Smooth muscle cell (in vitro differentiated cells): Measurements from ENCODE around the gene GARNL3. TPM values are rescaled to one million over a fixed set of nuclear protein-coding genes. Genes with fewer than 3 reads are reported as not detected.

Experiments used
- DNase-seq: peaks from one replicate; lab custom pipeline; 2025; ENCODE audit not compliant: unreplicated experiment; lab: John Stamatoyannopoulos, UW
- H2AFZ ChIP-seq: fragments of 200-600 bp; sonication (generic); 2 replicates; pipeline ENCODE4 v1.6.0; 2016; ENCODE audit warnings: antibody characterized with exemption, low read depth, mild to moderate bottlenecking
- H3F3A ChIP-seq: fragments of 200-600 bp; sonication (generic); 2 replicates; pipeline ENCODE4 v1.6.0; 2017; ENCODE audit warnings: antibody characterized with exemption, low read depth
- H3K27ac ChIP-seq: fragments of 200-600 bp; sonication (generic); 2 replicates; pipeline ENCODE4 v1.5.1; 2016; ENCODE audit warnings: low read depth, mild to moderate bottlenecking
- H3K27me3 ChIP-seq: fragments of 200-600 bp; sonication (generic); 2 replicates; pipeline ENCODE4 v1.6.1; 2016; ENCODE audit warnings: low read depth, mild to moderate bottlenecking
- H3K36me3 ChIP-seq: fragments of 200-600 bp; sonication (generic); 2 replicates; pipeline ENCODE4 v1.5.1; 2016; ENCODE audit warnings: low read depth
- H3K4me1 ChIP-seq: fragments of 200-600 bp; sonication (generic); 2 replicates; pipeline ENCODE4 v1.5.1; 2016; ENCODE audit warnings: low read depth
- H3K4me2 ChIP-seq: fragments of 200-600 bp; sonication (generic); 2 replicates; pipeline ENCODE4 v1.6.0; 2016; ENCODE audit warnings: mild to moderate bottlenecking
- H3K4me3 ChIP-seq: fragments of 200-600 bp; sonication (generic); 2 replicates; pipeline ENCODE4 v1.5.1; 2016; ENCODE audit warnings: mild to moderate bottlenecking
- H3K79me2 ChIP-seq: fragments of 200-600 bp; sonication (generic); 2 replicates; pipeline ENCODE4 v1.6.0; 2016; ENCODE audit warnings: low read depth, mild to moderate bottlenecking
- H3K9ac ChIP-seq: fragments of 200-600 bp; sonication (generic); 2 replicates; pipeline ENCODE4 v1.6.0; 2016; ENCODE audit warnings: low read depth
- H3K9me3 ChIP-seq: fragments of 200-600 bp; sonication (generic); replicated peaks from 2 replicates; pipeline ENCODE4 v1.5.1; 2016; ENCODE audit warnings: low read depth
- H4K20me1 ChIP-seq: fragments of 200-600 bp; sonication (generic); 2 replicates; pipeline ENCODE4 v1.6.0; 2016; ENCODE audit warnings: low read depth
- CTCF ChIP-seq: fragments of 200-600 bp; sonication (generic); IDR thresholded peaks from 2 replicates; pipeline ENCODE4 v1.5.1; 2017; ENCODE audit warnings: borderline replicate concordance, mild to moderate bottlenecking, antibody characterized with exemption; ENCODE audit not compliant: insufficient read depth, poor library complexity, severe bottlenecking
- WGBS: methylation state at CpG from one replicate; pipeline ENCODE4 v1.1.7; 2016; ENCODE audit warnings: low lambda C conversion rate; 5-methylcytosine and 5-hydroxymethylcytosine counted together
- polyA plus RNA-seq: library from polyadenylated mRNA; unstranded; fragments of >200 nt; fragmentation: Nextera tagmentation; extraction: Ambion mirVana; gene quantifications from 2 replicates; pipeline ENCODE4 v1.2.1, GENCODE V29; 2016
- total RNA-seq: library from RNA; depleted of rRNA; stranded (reverse); fragments of >200 nt; gene quantifications from 2 replicates; pipeline ENCODE4 v1.2.3, GENCODE V29; 2014

The GARNL3 gene
- total and polyA plus RNA-seq, 2 experiments from 2014 or later = 4.7 to 18.5 TPM

GRCh38 chr9:127347831-127348776 is 83.5 kb downstream of the GARNL3 start:
- no peaks in the 10 kb centered on the region for H3K79me2 ChIP-seq
- H3K4me2 ChIP-seq = no peak overlapping the region
- H3K27ac ChIP-seq = no peak overlapping the region
- H4K20me1 ChIP-seq = no peaks in the 10 kb centered on the region
- no peak overlapping the region for H3K9ac ChIP-seq
- H3K36me3 ChIP-seq = no peaks in the 10 kb centered on the region
- no peaks in the 10 kb centered on the region for H3K4me1 ChIP-seq
- WGBS = 84% methylated on average over 8 of the region's 8 CpGs
- H3K27me3 ChIP-seq = no peaks in the 10 kb centered on the region
- no peak overlapping the region for H3K4me3 ChIP-seq
- H2AFZ ChIP-seq = no peak overlapping the region
- H3F3A ChIP-seq = no peaks in the 10 kb centered on the region
- DNase-seq = no peak
- TF ChIP-seq CTCF = peak; percentile 34
- H3K9me3 ChIP-seq = no peaks in the 10 kb centered on the region

DNA sequence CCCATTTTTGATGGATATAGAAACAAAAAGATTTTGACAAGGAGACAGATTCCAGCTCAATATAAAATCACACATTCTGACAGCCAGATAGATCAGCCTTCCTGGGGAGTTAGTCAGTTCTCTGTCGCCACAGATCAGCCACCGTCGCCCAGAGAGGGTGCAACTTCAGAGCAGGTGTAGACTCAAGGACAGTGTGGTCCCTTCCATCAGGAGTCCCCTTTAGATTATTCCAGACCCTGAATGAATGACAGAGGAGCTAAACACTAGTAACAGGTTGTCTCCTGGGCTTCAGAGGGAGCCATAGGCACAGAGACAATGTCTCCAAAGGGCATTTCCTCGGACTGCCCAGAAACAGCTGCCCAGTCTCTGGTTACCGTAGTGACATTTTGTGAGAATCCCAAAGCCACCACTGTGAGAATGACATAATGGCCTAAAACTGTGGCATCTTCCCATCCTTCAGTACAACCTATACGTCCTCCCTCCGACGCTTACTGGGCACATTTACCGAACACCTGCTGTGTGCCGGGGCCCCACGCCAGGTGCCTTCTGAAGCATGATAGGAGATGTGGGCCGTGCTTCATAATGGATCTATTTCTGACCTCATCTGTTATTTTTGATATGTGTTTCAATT is 85.0 kb downstream of the GARNL3 start:
- Histone ChIP-seq H3K79me2 (no peaks in the 10 kb centered on the region), H3F3A (no peaks in the 10 kb centered on the region), H3K4me1 (peaks cover 8% of the 10 kb centered on the region), H3K27ac (no peak overlapping the region), H3K36me3 (no peaks in the 10 kb centered on the region), H3K9me3 (no peaks in the 10 kb centered on the region), H2AFZ (no peak overlapping the region), H3K27me3 (no peaks in the 10 kb centered on the region), H3K4me2 (no peak overlapping the region), H3K9ac (no peak overlapping the region), H3K4me3 (no peak overlapping the region), H4K20me1 (no peaks in the 10 kb centered on the region)
- TF ChIP-seq CTCF = no peak
- DNase-seq = no peak
- 96% methylated on average over 12 of the region's 12 CpGs for WGBS

GRCh38 chr9:127351182-127352166 is 86.9 kb downstream of the GARNL3 start:
- H3K79me2 ChIP-seq = no peaks in the 10 kb centered on the region
- H3K9me3 ChIP-seq = no peaks in the 10 kb centered on the region
- TF ChIP-seq CTCF = no peak
- DNase-seq = no peak
- 93% methylated on average over 4 of the region's 4 CpGs for WGBS
- H3K9ac ChIP-seq = no peak overlapping the region
- H3K4me1 ChIP-seq = peaks cover 8% of the 10 kb centered on the region
- H3F3A ChIP-seq = no peaks in the 10 kb centered on the region
- no peak overlapping the region for H2AFZ ChIP-seq
- no peaks in the 10 kb centered on the region for H3K36me3 ChIP-seq
- H3K4me3 ChIP-seq = no peak overlapping the region
- no peak overlapping the region for H3K4me2 ChIP-seq
- no peak overlapping the region for H3K27ac ChIP-seq
- no peaks in the 10 kb centered on the region for H4K20me1 ChIP-seq
- H3K27me3 ChIP-seq = no peaks in the 10 kb centered on the region
